T-helper 1 cell (primary cell): Measurements from ENCODE around the gene MMP11.

Source experiments
- DNase-seq, 5 donors: peaks; one replicate each; pipeline ENCODE4 v3.0.0-alpha.2; 2012 to 2020

Gene MMP11

GRCh38 chr22:23803001-23803819 is 30.6 kb downstream of the MMP11 start:
- DNase-seq, result no peak

- DNase-seq, result no peak
Observed at GRCh38 chr22:23804781-23805291, 32.2 kb downstream of the MMP11 start.

GRCh38 chr22:23806837-23807236 is 34.2 kb downstream of the MMP11 start:
- DNase-seq, result no peak

GRCh38 chr22:23812378-23812777 is 39.7 kb downstream of the MMP11 start:
- DNase-seq, result no peak

- DNase-seq, result no peak
Observed at GRCh38 chr22:23815541-23816155, 43.0 kb downstream of the MMP11 start.

GRCh38 chr22:23816156-23816976 is 43.7 kb downstream of the MMP11 start:
- no peak for DNase-seq

- no peak for DNase-seq
Observed at GRCh38 chr22:23817146-23817545, 44.5 kb downstream of the MMP11 start.

GRCh38 chr22:23818541-23818940 is 45.9 kb downstream of the MMP11 start:
- DNase-seq, result no peak

- peak in 1 of 5 donors; percentile 78 for DNase-seq
Observed at GRCh38 chr22:23820748-23821211, 48.1 kb downstream of the MMP11 start.

- DNase-seq, result no peak
Observed at GRCh38 chr22:23822101-23822671, 49.5 kb downstream of the MMP11 start.

GRCh38 chr22:23823331-23823791 is 50.7 kb downstream of the MMP11 start:
- DNase-seq, result no peak

- no peak for DNase-seq
Observed at GRCh38 chr22:23824476-23825245, 52.0 kb downstream of the MMP11 start.

- DNase-seq, result no peak
Observed at GRCh38 chr22:23825246-23825905, 52.7 kb downstream of the MMP11 start.

GRCh38 chr22:23826510-23827350 is 54.1 kb downstream of the MMP11 start:
- no peak for DNase-seq

- DNase-seq, result no peak
Observed at GRCh38 chr22:23827351-23827995, 54.8 kb downstream of the MMP11 start.

- DNase-seq, result no peak
Observed at GRCh38 chr22:23828800-23829680, 56.4 kb downstream of the MMP11 start.

GRCh38 chr22:23829845-23830372 is 57.3 kb downstream of the MMP11 start:
- DNase-seq, result no peak

- DNase-seq, result no peak
Observed at GRCh38 chr22:23831261-23831660, 58.6 kb downstream of the MMP11 start.
